Stimulated activated CD4-positive, alpha-beta T cell treated with anti-CD3 and anti-CD28 coated beads, TNF-alpha, amount 100 ng/mL, for 4 hours (primary cell): ENCODE data around the gene LGALS1.
A peak's percentile ranks its signal among the peaks of the same experiment; 100 is the strongest.

Experiments
- DNase-seq, 3 experiments: peaks; one replicate each; pipeline ENCODE4 v3.0.0-alpha.2; 2020; ENCODE audit warnings: low read depth in 3 of 3

LGALS1 gene

GRCh38 chr22:37662039-37662438, 13.4 kb upstream of the LGALS1 start:
- DNase-seq, result no peak

- no peak for DNase-seq
These were observed 11.8 kb upstream of the LGALS1 start for GRCh38 chr22:37663521-37664140.

GRCh38 chr22:37664249-37665101, 11.0 kb upstream of the LGALS1 start:
- no peak for DNase-seq

- no peak for DNase-seq
These were observed 9.9 kb upstream of the LGALS1 start for GRCh38 chr22:37665487-37665886.

- DNase-seq, result no peak
These were observed 5.8 kb upstream of the LGALS1 start for GRCh38 chr22:37669586-37669985.

GRCh38 chr22:37672206-37672919, 3.1 kb upstream of the LGALS1 start:
- no peak for DNase-seq

- no peak for DNase-seq
These were observed 2.4 kb upstream of the LGALS1 start for GRCh38 chr22:37672920-37673455.

GRCh38 chr22:37674248-37674647, 1.2 kb upstream of the LGALS1 start:
- DNase-seq, result no peak

GRCh38 chr22:37675930-37676735, 697 bp downstream of the LGALS1 start:
- DNase-seq, result no peak

GRCh38 chr22:37676736-37677492, 1.5 kb downstream of the LGALS1 start:
- DNase-seq, result peak; percentile 83 to 92 (median 91)

- DNase-seq, result no peak
These were observed 2.1 kb downstream of the LGALS1 start for GRCh38 chr22:37677493-37677974.

- DNase-seq, result no peak
These were observed 2.9 kb downstream of the LGALS1 start for GRCh38 chr22:37678372-37678771.

- DNase-seq, result no peak
These were observed 4.2 kb downstream of the LGALS1 start for GRCh38 chr22:37679670-37680069.

GRCh38 chr22:37680191-37680851, 4.9 kb downstream of the LGALS1 start:
- no peak for DNase-seq

GRCh38 chr22:37681001-37681424, 5.6 kb downstream of the LGALS1 start:
- no peak for DNase-seq

GRCh38 chr22:37681556-37682049, 6.2 kb downstream of the LGALS1 start:
- DNase-seq, result peak in 2 of 3 experiments; percentile 56 to 57

- DNase-seq, result no peak
These were observed 9.6 kb downstream of the LGALS1 start for GRCh38 chr22:37684803-37685615.

GRCh38 chr22:37686002-37686982, 10.9 kb downstream of the LGALS1 start, which contains the start of gene NOL12:
TSS of gene NOL12 (plus strand) at chr22:37686343. CDS start at chr22:37686393, 50 bp downstream.
- DNase-seq, result peak; percentile 54 to 65 (median 62)
